Psoas muscle (tissue), 8 donors: ENCODE data around the gene DNAH9. TPM values are rescaled to one million over a fixed set of nuclear protein-coding genes. Genes with fewer than 3 reads are reported as not detected.

Experiments used
- ATAC-seq, 4 donors: fragments of 200-7000 bp; cut with Tn5 transposase; one replicate each; pipeline ENCODE4 v1.9.1; 2020; ENCODE audit warnings: moderate library complexity in 3 of 4, mild to moderate bottlenecking in 2 of 4
- DNase-seq, 2 donors: peaks; one replicate each; pipeline ENCODE4 v3.0.0-alpha.2; 2020
- H3K27ac ChIP-seq: fragments of 200-600 bp; one replicate; pipeline ENCODE4 v1.8.0; 2022
- H3K27me3 ChIP-seq, 3 donors: fragments of 200-600 bp in 1 of 3; one replicate each; pipeline versions ENCODE4 v1.6.1 to v1.8.0; 2013 to 2022; ENCODE audit warnings: low read length in 2 of 3, mild to moderate bottlenecking in 2 of 3, moderate library complexity in 1 of 3; ENCODE audit not compliant: insufficient read depth in 3 of 3
- H3K36me3 ChIP-seq, 2 donors: fragments of 200-600 bp in 1 of 2; one replicate each; pipeline versions ENCODE4 v1.6.1 to v1.8.0; 2013 to 2022; ENCODE audit warnings: low read depth in 1 of 2, mild to moderate bottlenecking in 1 of 2, moderate library complexity in 1 of 2; ENCODE audit not compliant: insufficient read depth in 1 of 2
- H3K4me1 ChIP-seq: fragments of 200-600 bp; one replicate; pipeline ENCODE4 v1.8.0; 2022
- H3K4me3 ChIP-seq: fragments of 200-600 bp; one replicate; pipeline ENCODE4 v1.8.0; 2022; ENCODE audit warnings: mild to moderate bottlenecking
- H3K9me3 ChIP-seq: fragments of 200-600 bp; one replicate; pipeline ENCODE4 v1.8.0; 2022
- WGBS, 3 donors: extraction: QIAGEN DNeasy Blood & Tissue Kit; methylation state at CpG; one replicate each; pipeline versions ENCODE4 v1.1.6 to v1.1.7; 2013; 5-methylcytosine and 5-hydroxymethylcytosine counted together
- intact Hi-C, 2 donors: fragments of 100-400 bp; cut with DNase I; formaldehyde crosslinking; loops; one replicate each; pipeline versions ENCODE4 v1.11.0 to v1.14.2; 2022
- polyA plus RNA-seq, 3 donors: library from polyadenylated mRNA; stranded (reverse); fragments of 200-250 nt; gene quantifications; one replicate each; pipeline ENCODE4 v1.2.3, GENCODE V29; 2013
- total RNA-seq, 4 donors: library from RNA; stranded (reverse); fragmentation: NEBNext Ultra II Directional in 2 of 4; extraction: Animal tissue kit (Norgen Biotek cat#: 25700) in 2 of 4; gene quantifications; one replicate each; pipeline versions ENCODE4 v1.2.1 to v1.2.4, GENCODE V29; 2021 to 2023
- TF ChIP-seq, protein P1 (sequence below): fragments of 200-600 bp; IDR thresholded peaks from one replicate; pipeline ENCODE4 v1.8.0; 2022; ENCODE audit warnings: antibody characterized with exemption
- donor health status: healthy with polysubstance abuse.
- donor health status: DM: no; HTN: no; CAD: no; lungs with moderate emphysema.
- donor health status: Bipolar disorder and iron deficiency.
- donor health status: healthy.
- donor health status: DM: yes; HTN: yes; CAD: no.
- donor health status: DM: no; HTN: no; CAD: no.
- donor health status: DM: no; HTN: no; CAD: no.
- donor health status: DM: yes; HTN: yes; CAD: no.

The DNAH9 gene
- total and polyA plus RNA-seq, 7 donors = 0.01 to 0.05 TPM; not detected in 5

- ATAC-seq = no peak
Observed at GRCh38 chr17:11737313-11737679, 139.0 kb downstream of the DNAH9 start.

DNA sequence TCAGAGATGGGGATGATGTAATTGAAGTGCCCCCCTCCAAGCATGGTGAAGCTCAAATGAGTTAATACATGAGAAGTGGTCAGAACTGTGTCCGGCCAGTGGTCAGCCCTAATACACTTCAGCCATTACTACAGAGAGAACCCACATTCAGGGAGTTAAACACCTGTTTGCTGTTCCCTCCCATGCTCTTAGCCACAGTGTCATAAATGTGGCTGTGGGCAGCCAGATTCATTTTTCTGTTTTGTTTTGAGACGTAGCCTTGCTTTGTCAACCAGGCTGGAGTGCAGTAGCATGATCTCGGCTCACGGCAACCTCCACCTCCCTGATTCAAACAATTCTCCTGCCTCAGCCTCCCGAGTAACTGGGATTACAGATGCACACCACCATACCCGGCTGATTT is 139.9 kb downstream of the DNAH9 start:
- DNase-seq = no peak
- no peak for ATAC-seq
- WGBS, 3 donors = 82 to 83% (median 83%) methylated on average over 6 of the region's 6 CpGs
- intact Hi-C loops = no loop called here
- Histone ChIP-seq H3K9me3 (no peaks in the 10 kb centered on the region), H3K4me3 (no peak overlapping the region), H3K27ac (no peak overlapping the region), H3K27me3 (no peaks in the 10 kb centered on the region), H3K36me3 (no peaks in the 10 kb centered on the region), H3K4me1 (no peaks in the 10 kb centered on the region)
- TF ChIP-seq, protein P1, sequence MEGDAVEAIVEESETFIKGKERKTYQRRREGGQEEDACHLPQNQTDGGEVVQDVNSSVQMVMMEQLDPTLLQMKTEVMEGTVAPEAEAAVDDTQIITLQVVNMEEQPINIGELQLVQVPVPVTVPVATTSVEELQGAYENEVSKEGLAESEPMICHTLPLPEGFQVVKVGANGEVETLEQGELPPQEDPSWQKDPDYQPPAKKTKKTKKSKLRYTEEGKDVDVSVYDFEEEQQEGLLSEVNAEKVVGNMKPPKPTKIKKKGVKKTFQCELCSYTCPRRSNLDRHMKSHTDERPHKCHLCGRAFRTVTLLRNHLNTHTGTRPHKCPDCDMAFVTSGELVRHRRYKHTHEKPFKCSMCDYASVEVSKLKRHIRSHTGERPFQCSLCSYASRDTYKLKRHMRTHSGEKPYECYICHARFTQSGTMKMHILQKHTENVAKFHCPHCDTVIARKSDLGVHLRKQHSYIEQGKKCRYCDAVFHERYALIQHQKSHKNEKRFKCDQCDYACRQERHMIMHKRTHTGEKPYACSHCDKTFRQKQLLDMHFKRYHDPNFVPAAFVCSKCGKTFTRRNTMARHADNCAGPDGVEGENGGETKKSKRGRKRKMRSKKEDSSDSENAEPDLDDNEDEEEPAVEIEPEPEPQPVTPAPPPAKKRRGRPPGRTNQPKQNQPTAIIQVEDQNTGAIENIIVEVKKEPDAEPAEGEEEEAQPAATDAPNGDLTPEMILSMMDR = no peak

More at GRCh38 chr17:11737313-11737679, 139.0 kb downstream of the DNAH9 start:
- H3K9me3 ChIP-seq = no peaks in the 10 kb centered on the region
- H3K4me3 ChIP-seq = no peak overlapping the region
- no peaks in the 10 kb centered on the region for H3K36me3 ChIP-seq
- no peaks in the 10 kb centered on the region for H3K4me1 ChIP-seq
- no peaks in the 10 kb centered on the region for H3K27me3 ChIP-seq
- whole genome bisulfite sequencing, 3 donors = 60 to 67% (median 64%) methylated on average over 5 of the region's 5 CpGs
- no peak overlapping the region for H3K27ac ChIP-seq
- TF ChIP-seq, protein P1 = no peak
- DNase-seq = no peak
- intact Hi-C loops = no loop called here

DNA sequence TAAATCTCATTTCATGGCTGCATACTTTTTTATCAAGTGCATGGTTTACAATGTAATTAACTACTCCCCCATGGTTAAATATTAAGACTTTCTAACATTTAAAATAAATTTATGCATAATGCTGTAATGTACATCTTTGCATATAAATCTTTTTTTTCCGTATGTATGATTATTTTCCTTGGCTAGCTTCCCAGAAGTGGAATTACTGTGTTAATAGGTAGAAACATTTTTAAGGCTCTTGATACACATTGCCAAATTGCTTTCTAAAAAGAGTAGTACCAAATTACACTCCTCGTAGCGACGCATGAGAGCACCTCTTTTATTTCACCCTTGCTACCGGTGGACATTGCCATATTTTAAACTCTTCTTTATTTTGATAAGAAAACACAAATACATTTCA is 141.1 kb downstream of the DNAH9 start:
- Histone ChIP-seq H3K4me3 (no peak overlapping the region), H3K9me3 (no peaks in the 10 kb centered on the region), H3K36me3 (no peaks in the 10 kb centered on the region), H3K27me3 (no peaks in the 10 kb centered on the region), H3K27ac (no peak overlapping the region), H3K4me1 (no peaks in the 10 kb centered on the region)
- TF ChIP-seq, protein P1 = no peak
- ATAC-seq (no peak), DNase-seq (no peak)
- WGBS, 3 donors = 42 to 47% (median 44%) methylated on average over 5 of the region's 5 CpGs
- intact Hi-C loops = no loop called here

DNA sequence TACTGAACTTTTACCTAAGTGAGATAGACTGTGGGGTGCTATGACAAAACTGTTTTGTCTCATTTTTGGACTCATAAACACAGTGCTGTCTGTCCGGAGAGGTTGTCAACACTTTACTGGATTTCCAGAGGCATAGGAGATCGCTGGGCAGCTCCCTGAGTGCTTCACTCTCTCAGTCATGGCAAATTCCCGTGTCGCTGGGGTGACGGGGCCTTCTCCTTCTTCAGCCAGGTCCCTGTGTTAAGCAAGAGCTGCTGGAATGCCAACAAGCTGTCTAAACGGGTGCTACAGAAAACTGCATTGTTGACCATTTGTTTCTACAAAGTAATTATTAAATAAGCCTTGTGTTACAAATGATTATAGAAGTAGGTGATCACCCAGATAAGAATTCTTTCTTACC is 141.6 kb downstream of the DNAH9 start:
- 49 to 65% (median 53%) methylated on average over 6 of the region's 6 CpGs for WGBS, 3 donors
- no peak for DNase-seq
- no peaks in the 10 kb centered on the region for H3K9me3 ChIP-seq
- no peak overlapping the region for H3K27ac ChIP-seq
- no peaks in the 10 kb centered on the region for H3K36me3 ChIP-seq
- intact Hi-C loops = no loop called here
- H3K27me3 ChIP-seq = no peaks in the 10 kb centered on the region
- TF ChIP-seq, protein P1 = no peak
- no peak for ATAC-seq
- no peaks in the 10 kb centered on the region for H3K4me1 ChIP-seq
- H3K4me3 ChIP-seq = no peak overlapping the region

GRCh38 chr17:11742886-11743285 is 144.6 kb downstream of the DNAH9 start:
- Histone ChIP-seq H3K36me3 (no peaks in the 10 kb centered on the region), H3K27me3 (peaks cover 0 to 2% (median 0%) of the 10 kb centered on the region in 3 donors), H3K9me3 (no peaks in the 10 kb centered on the region), H3K4me1 (no peaks in the 10 kb centered on the region), H3K27ac (no peak overlapping the region), H3K4me3 (no peak overlapping the region)
- DNase-seq (no peak), ATAC-seq (no peak)
- TF ChIP-seq, protein P1 = no peak
- WGBS, 3 donors = 24 to 37% (median 26%) methylated on average over 4 of the region's 4 CpGs
- intact Hi-C loops = no loop called here
